ENCODE measurements around the gene TMEM140.

DNA sequence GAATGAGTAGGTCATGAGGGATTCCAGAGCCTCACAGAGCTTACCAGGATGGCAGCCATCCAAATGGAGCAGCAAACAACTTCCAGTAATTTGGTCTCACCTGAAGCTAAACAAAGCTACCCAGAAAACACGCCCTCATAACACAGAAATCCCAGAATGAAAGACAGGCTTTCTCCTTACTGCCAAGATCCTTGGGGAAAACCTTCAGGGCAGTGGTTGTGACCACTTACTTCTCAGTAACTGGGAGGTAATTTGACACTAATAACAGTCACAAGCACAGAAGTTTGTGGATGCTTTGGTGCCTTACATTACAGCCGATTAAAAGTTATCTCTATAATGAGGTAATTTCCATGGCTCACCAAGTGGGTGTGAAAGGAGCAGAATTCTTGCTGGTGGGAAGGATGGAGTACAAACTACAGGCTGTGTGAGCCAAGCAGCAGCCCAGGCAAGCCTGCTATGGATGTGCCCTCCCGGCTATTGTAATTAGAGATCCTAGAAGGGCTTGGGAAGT is 53.0 kb downstream of the TMEM140 start:
- TF ChIP-seq ZNF212 (CRISPR knock-in tag; IDR thresholded peaks at IDR 0.05) (no peak), CTCF (IDR thresholded peaks at IDR 0.05 in 2 of 3, conservative IDR thresholded peaks at IDR 0.05 in 1 of 3; ENCODE audit: insufficient read depth in 2 of 3, low read depth in 1 of 3, low read length in 3 of 3) (no peak), ARNT (IDR thresholded peaks at IDR 0.05) (no peak), FOS (IDR thresholded peaks at IDR 0.05; ENCODE audit: extremely low read depth, insufficient read length) (no peak), KLF1 (tag; IDR thresholded peaks at IDR 0.05) (no peak), ZNF609 (CRISPR knock-in tag; IDR thresholded peaks at IDR 0.05; ENCODE audit: borderline replicate concordance) (no peak), EZH2 (IDR thresholded peaks at IDR 0.05; ENCODE audit: borderline replicate concordance, low read depth, low read length) (no peak), RBM25 (IDR thresholded peaks at IDR 0.05; ENCODE audit: low read depth, low read length, severe bottlenecking) (no peak), CHD2 (IDR thresholded peaks at IDR 0.05; ENCODE audit: low read depth, low read length) (no peak)
- TF ChIP-seq, protein P1, sequence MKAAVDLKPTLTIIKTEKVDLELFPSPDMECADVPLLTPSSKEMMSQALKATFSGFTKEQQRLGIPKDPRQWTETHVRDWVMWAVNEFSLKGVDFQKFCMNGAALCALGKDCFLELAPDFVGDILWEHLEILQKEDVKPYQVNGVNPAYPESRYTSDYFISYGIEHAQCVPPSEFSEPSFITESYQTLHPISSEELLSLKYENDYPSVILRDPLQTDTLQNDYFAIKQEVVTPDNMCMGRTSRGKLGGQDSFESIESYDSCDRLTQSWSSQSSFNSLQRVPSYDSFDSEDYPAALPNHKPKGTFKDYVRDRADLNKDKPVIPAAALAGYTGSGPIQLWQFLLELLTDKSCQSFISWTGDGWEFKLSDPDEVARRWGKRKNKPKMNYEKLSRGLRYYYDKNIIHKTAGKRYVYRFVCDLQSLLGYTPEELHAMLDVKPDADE (conservative IDR thresholded peaks at IDR 0.05; ENCODE audit: control insufficient read depth, low read depth, low read length), result no peak

All from K562 (cell line).